K562 (cell line): ENCODE results near the gene ZNF292. TPM values are rescaled to one million over a fixed set of nuclear protein-coding genes. Genes with fewer than 3 reads are reported as not detected.

Experiments used
- CREBBP ChIP-seq: IDR thresholded peaks from one replicate; pipeline ENCODE4 v1.6.1; 2012; ENCODE audit warnings: low read depth, mild to moderate bottlenecking, control low read depth, inconsistent platforms, low read length
- NR0B1 ChIP-seq: fragments of 450-650 bp; IDR thresholded peaks from one replicate; pipeline ENCODE4 v1.6.1; 2018; ENCODE audit warnings: mild to moderate bottlenecking, moderate library complexity; ENCODE audit not compliant: partially characterized antibody
- STAT5B ChIP-seq: fragments of 250-450 bp; sonication (Bioruptor Pico); IDR thresholded peaks from 2 replicates; pipeline ENCODE4 v1.8.0; 2021; ENCODE audit warnings: mild to moderate bottlenecking, inconsistent platforms
- THAP12 ChIP-seq: fragments of 250-450 bp; sonication (Bioruptor Pico); IDR thresholded peaks from 2 replicates; pipeline ENCODE4 v1.9.0; 2021; ENCODE audit warnings: mild to moderate bottlenecking, inconsistent platforms
- TOE1 ChIP-seq, 2 experiments: fragments of 450-650 bp in 1 of 2; sonication (generic) in 1 of 2; formaldehyde crosslinking in 1 of 2; IDR thresholded peaks; 2 replicates each; pipeline versions ENCODE4 v1.7.1 to v1.8.0; 2016 to 2022; ENCODE audit warnings: borderline replicate concordance in 2 of 2, mild to moderate bottlenecking in 2 of 2, antibody characterized with exemption in 1 of 2, inconsistent platforms in 1 of 2, low read depth in 1 of 2, missing genetic modification reagents in 1 of 2, moderate library complexity in 1 of 2
- ZNF263 ChIP-seq: sonication (generic); formaldehyde crosslinking; IDR thresholded peaks from 2 replicates; pipeline ENCODE4 v1.8.0; 2022; ENCODE audit warnings: mild to moderate bottlenecking, missing genetic modification reagents, borderline replicate concordance
- ZNF561 ChIP-seq: fragments of 450-650 bp; formaldehyde crosslinking; conservative IDR thresholded peaks from 2 replicates; pipeline ENCODE4 v1.4.0; 2020; ENCODE audit warnings: mild to moderate bottlenecking, moderate library complexity
- ZNF695 ChIP-seq: fragments of 450-650 bp; formaldehyde crosslinking; IDR thresholded peaks from 2 replicates; pipeline ENCODE4 v1.4.0; 2020; ENCODE audit warnings: mild to moderate bottlenecking, moderate library complexity
- polyA plus RNA-seq, 8 experiments: library from polyadenylated mRNA; depleted of rRNA in 4 of 8; stranded (reverse) in 5 of 8; unstranded in 3 of 8; fragments of >200 nt; fragmentation: Nextera tagmentation in 2 of 8; fragmentation: Illumina TruSeq in 1 of 8; extraction: Ambion mirVana in 2 of 8; extraction: Trizol in 1 of 8; gene quantifications; 2 replicates each; pipeline versions ENCODE4 v1.2.1 to v1.2.3, GENCODE V29; 2011 to 2014; ENCODE audit warnings: inconsistent platforms in 1 of 8, missing spikeins in 1 of 8
- total RNA-seq, 7 experiments: library from RNA; depleted of rRNA in 6 of 7; stranded (reverse); fragments of >200 nt in 6 of 7; fragmentation: Illumina TruSeq in 2 of 7; extraction: Trizol in 2 of 7; gene quantifications; 2 replicates each; pipeline versions ENCODE4 v1.2.1 to v1.2.3, GENCODE V29; 2011 to 2021; ENCODE audit warnings: low replicate concordance in 1 of 7

The ZNF292 gene
- total and polyA plus RNA-seq, 9 of the 15 experiments (the other 6 are each of a cell fraction or from before 2014, with no cell fraction given): 4.4 to 17.1 (median 12.8) TPM

- TF ChIP-seq NR0B1 (no peak), STAT5B (CRISPR knock-in tag) (no peak), CREBBP (no peak), THAP12 (CRISPR knock-in tag) (no peak), ZNF561 (CRISPR knock-in tag) (no peak), TOE1 (IDR thresholded peaks at IDR 0.05; ENCODE audit: borderline replicate concordance) (no peak), TOE1 (CRISPR knock-in tag; IDR thresholded peaks at IDR 0.05; ENCODE audit: borderline replicate concordance, low read depth) (no peak), ZNF263 (no peak), ZNF695 (CRISPR knock-in tag) (no peak)
Measured at GRCh38 chr6:87264481-87264880, 109.1 kb downstream of the ZNF292 start (continued).
